ENCODE measurements around the gene EPB41L2.

Gene EPB41L2

GRCh38 chr6:130852844-130853554, 210.0 kb downstream of the EPB41L2 start:
- intact Hi-C loops (cut with DNase I), result no loop called here

GRCh38 chr6:130851026-130851425, 212.0 kb downstream of the EPB41L2 start:
- no peak for DNase-seq
- intact Hi-C loops (cut with DNase I), result no loop called here

More at GRCh38 chr6:130852844-130853554, 210.0 kb downstream of the EPB41L2 start:
- DNase-seq, result no peak

DNA sequence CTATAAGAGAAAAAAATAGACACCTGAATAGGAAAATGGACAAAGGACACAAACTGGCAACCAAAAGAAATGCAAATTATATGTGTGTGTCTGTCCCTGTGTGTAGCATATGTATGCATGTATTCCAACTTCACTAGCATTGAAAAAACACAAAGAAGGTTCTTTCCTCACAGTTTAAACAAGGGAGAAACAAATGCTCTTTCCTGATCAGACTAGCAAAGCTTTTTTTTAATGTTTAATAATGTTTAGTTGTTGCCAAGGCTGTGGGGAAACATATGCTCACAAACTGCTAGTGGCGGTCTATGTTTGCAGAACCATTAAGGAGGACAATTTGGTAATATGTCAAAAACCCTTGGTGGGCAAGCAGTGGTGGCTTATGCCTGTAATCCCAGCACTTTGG, 213.5 kb downstream of the EPB41L2 start:
- intact Hi-C loops (cut with DNase I), result loop anchor here (10.0 kb wide), 1 partner anchor 525 kb away; no protein-coding TSS in a partner anchor

DNA sequence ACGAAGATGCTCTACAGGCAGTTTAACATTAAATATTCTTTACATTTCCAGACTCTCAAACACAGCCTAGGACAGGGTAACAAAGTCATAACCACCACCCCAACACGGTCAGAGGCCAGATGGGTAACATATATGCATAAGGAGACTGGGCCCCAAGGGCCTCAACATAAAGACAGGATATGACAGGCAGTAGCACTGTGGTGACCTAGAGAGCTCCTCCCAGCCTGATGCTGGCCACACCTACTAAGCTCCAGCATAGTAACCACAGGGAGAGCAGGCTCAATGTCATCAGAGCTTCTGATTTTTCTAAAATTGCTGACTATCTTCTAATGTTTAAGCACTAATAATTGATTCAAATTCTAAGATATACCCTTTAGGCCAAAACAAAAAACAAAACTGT, 214.1 kb downstream of the EPB41L2 start:
- DNase-seq, result no peak
- intact Hi-C loops (cut with DNase I), result loop anchor here (10.0 kb wide), 1 partner anchor 524 kb away; no protein-coding TSS in a partner anchor

More for the DNA sequence above, 213.5 kb downstream of the EPB41L2 start:
- DNase-seq, result no peak

GRCh38 chr6:130847001-130847910, 215.8 kb downstream of the EPB41L2 start:
- no peak for DNase-seq
- intact Hi-C loops (cut with DNase I), result loop anchor here (10.0 kb wide), 1 partner anchor 522 kb away; no protein-coding TSS in a partner anchor

GRCh38 chr6:130846501-130846900, 216.5 kb downstream of the EPB41L2 start:
- intact Hi-C loops (cut with DNase I), result loop anchor here (10.0 kb wide), 1 partner anchor 522 kb away; no protein-coding TSS in a partner anchor

DNA sequence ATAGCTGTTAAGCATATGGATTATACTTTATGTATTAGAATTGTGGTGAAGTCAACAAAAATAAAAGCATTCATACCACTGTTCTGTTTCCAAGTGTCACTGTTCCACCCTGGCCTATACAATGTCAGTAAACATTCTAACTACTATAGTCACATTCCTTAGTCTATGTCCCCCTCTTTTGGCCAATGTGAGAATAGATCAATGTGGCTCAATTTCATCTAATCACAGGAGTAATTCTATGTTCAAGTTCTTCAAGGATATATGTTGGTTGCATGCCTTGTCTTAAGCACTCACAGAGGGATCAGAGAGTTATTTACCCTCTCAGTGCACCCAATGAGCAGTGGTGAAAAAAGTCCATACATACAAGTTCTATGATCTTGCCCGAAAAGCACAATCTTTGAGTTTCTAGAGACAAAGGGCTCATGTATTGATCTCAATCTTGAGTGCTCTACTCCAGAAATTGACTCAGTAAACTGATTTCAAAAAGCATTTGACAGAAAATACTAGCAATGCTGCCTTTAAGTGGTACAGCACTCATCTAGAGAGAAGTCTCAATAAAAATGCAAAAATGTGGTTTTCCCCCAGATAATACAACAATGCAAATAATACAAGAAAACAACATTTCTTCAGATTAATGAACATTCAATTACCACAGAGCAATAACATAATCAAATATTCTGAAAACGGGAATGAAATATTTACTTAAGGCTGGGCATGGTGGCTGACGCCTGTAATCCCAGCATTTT, 219.3 kb downstream of the EPB41L2 start:
- intact Hi-C loops (cut with DNase I), result loop anchor here (10.0 kb wide), 1 partner anchor 519 kb away; no protein-coding TSS in a partner anchor
- no peak for DNase-seq

More at GRCh38 chr6:130846501-130846900, 216.5 kb downstream of the EPB41L2 start:
- DNase-seq, result no peak

DNA sequence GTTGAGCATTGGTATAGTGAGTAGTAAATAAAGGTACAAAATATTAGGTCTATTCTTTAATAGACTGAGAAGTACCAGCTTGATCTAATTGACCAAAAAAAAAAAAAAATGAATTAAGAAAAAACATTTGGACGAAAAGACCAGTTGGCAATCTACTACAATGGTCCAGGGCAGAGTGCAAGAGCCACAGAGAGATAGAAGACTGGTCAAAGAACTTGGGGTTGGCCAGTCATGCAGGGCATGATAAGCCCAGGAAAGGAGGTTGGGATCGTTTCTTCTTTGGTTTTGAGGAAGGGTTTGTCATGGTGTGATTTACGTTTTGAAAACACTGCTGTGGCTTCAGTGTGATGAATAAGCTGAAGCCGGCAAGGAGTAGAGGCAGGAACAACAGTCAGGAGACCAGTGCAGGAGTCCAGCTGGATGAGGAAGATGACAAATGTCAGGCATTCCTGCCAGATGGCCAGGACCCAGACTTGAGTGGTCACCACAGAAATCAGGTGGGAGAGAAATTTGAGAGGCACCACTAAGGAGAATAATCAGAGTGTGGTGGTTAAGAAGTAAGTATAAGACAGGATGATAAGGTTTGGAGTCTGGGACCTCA, 221.8 kb downstream of the EPB41L2 start:
- intact Hi-C loops (cut with DNase I), result loop anchor here (10.0 kb wide), 1 partner anchor 516 kb away; no protein-coding TSS in a partner anchor

GRCh38 chr6:130840050-130840449, 223.0 kb downstream of the EPB41L2 start:
- intact Hi-C loops (cut with DNase I), result loop anchor here (10.0 kb wide), 1 partner anchor 515 kb away; no protein-coding TSS in a partner anchor
- DNase-seq, result no peak

More for the DNA sequence above, 221.8 kb downstream of the EPB41L2 start:
- DNase-seq, result no peak

DNA sequence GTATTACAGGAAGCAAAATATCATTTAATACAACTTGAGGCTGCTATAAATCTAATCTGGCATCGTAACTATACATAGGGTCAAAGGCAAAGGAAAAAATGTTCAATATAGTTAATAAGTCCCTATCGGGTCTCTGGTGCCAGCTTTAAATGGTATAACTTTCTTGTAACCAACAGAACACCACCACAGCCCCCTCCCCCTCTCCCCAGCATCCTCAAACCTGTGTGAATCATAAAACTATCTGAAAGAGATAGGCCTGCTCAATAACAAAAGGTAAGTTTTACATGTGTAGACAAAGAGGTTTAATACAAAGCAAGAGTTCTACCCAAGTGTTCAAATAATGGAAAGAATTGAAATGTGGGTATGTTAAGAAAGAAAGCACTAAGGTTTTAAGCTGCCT, 223.7 kb downstream of the EPB41L2 start:
- intact Hi-C loops (cut with DNase I), result no loop called here
- no peak for DNase-seq

GRCh38 chr6:130838951-130839350, 224.1 kb downstream of the EPB41L2 start:
- intact Hi-C loops (cut with DNase I), result no loop called here
- DNase-seq, result no peak

GRCh38 chr6:130838250-130838860, 224.7 kb downstream of the EPB41L2 start:
- intact Hi-C loops (cut with DNase I), result no loop called here
- DNase-seq, result no peak

DNA sequence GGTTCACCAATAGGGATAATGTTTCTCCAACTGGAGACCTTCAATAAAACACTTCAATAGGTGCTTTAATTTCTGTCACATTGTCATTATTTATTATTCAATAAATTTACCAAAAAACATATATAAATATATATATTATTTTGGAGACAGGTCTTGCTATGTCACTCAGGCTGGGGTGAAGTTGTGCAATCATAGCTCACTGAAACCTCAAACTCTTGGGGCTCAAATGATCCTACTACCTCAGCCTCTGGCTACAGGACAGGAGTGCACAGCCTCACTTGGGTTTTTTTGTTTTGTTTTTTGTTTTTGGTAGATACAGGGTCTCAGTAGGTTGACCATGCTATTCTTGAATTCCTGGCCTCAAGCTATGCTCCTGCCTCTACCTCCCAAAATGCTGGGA, 226.0 kb downstream of the EPB41L2 start:
- intact Hi-C loops (cut with DNase I), result no loop called here
- no peak for DNase-seq

GRCh38 chr6:130836055-130836640, 226.9 kb downstream of the EPB41L2 start:
- peak in 4 of 10 donors; percentile 11 to 69 (median 28) for DNase-seq

GRCh38 chr6:130834482-130835251, 228.4 kb downstream of the EPB41L2 start:
- no peak for DNase-seq
- intact Hi-C loops (cut with DNase I), result no loop called here

More at GRCh38 chr6:130836055-130836640, 226.9 kb downstream of the EPB41L2 start:
- intact Hi-C loops (cut with DNase I), result no loop called here

DNA sequence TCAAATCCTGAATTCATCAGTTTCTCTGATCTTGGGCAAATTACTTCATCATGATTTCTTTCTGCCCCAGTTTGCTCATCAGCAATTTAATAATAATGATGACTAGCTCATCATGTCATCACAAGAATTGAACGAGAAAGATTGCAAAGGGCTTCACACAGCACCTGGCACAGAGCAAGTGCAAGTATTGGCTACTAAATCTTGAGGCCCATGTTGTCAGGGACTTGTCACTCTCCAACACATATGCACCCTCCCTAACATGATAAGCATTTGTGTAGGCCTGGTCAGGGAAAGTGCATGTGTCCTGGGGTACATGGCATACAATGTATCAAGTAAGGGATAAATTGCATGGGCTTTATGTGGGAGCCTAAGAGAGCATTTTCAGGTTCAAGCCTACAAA, 229.5 kb downstream of the EPB41L2 start:
- intact Hi-C loops (cut with DNase I), result no loop called here
- DNase-seq, result no peak

DNA sequence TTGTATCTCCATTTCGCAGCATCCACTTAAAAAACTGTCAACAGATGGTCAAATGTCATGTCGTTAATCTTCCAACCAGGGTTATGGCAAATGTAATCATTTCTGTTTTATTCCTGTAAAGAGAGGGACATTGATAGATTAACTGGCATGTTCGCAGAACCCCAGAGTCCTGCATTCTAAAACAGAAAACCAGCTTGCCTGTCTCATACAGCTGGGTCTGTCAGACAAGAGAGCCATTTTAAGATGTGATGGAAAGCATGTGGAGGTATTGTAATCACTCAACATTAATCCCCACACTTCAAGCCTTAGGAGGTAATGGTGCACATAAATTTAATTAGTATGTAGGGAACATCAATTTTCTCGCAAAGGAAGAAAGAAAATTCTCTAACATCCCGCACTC, 231.4 kb downstream of the EPB41L2 start:
- intact Hi-C loops (cut with DNase I), result no loop called here
- no peak for DNase-seq

GRCh38 chr6:130829333-130829910, 233.6 kb downstream of the EPB41L2 start:
- DNase-seq, result no peak
- intact Hi-C loops (cut with DNase I), result no loop called here
